ENCODE results near the gene SV2B.

Gene SV2B

GRCh38 chr15:91298101-91298500, 198.0 kb downstream of the SV2B start:
- H3K4me3 ChIP-seq (ENCODE audit: control insufficient read depth, low read depth, low read length), result no peak overlapping the region
- DNase-seq (ENCODE audit: low read depth), result no peak
- no peak for TF ChIP-seq CTCF (conservative IDR thresholded peaks at IDR 0.05; ENCODE audit: control insufficient read depth, insufficient read depth, low read depth, low read length)

- peak; percentile 72 for DNase-seq (ENCODE audit: low read depth)
- H3K4me3 ChIP-seq (ENCODE audit: control insufficient read depth, low read depth, low read length), result no peak overlapping the region
- TF ChIP-seq CTCF (conservative IDR thresholded peaks at IDR 0.05; ENCODE audit: control insufficient read depth, insufficient read depth, low read depth, low read length), result peak; percentile 79
These were observed 202.8 kb downstream of the SV2B start for GRCh38 chr15:91302588-91303439.

- DNase-seq (ENCODE audit: low read depth), result no peak
- H3K4me3 ChIP-seq (ENCODE audit: control insufficient read depth, low read depth, low read length), result no peak overlapping the region
- TF ChIP-seq CTCF (conservative IDR thresholded peaks at IDR 0.05; ENCODE audit: control insufficient read depth, insufficient read depth, low read depth, low read length), result no peak
These were observed 204.2 kb downstream of the SV2B start for GRCh38 chr15:91304210-91304609.

- DNase-seq (ENCODE audit: low read depth), result peak; percentile 1
- H3K4me3 ChIP-seq (ENCODE audit: control insufficient read depth, low read depth, low read length), result no peak overlapping the region
- TF ChIP-seq CTCF (conservative IDR thresholded peaks at IDR 0.05; ENCODE audit: control insufficient read depth, insufficient read depth, low read depth, low read length), result no peak
These were observed 204.7 kb downstream of the SV2B start for GRCh38 chr15:91304786-91305185.

- TF ChIP-seq CTCF (conservative IDR thresholded peaks at IDR 0.05; ENCODE audit: control insufficient read depth, insufficient read depth, low read depth, low read length), result no peak
- DNase-seq (ENCODE audit: low read depth), result no peak
- H3K4me3 ChIP-seq (ENCODE audit: control insufficient read depth, low read depth, low read length), result no peak overlapping the region
These were observed 206.1 kb downstream of the SV2B start for GRCh38 chr15:91306144-91306543.

GRCh38 chr15:91307601-91308000, 207.5 kb downstream of the SV2B start:
- TF ChIP-seq CTCF (conservative IDR thresholded peaks at IDR 0.05; ENCODE audit: control insufficient read depth, insufficient read depth, low read depth, low read length), result no peak
- DNase-seq (ENCODE audit: low read depth), result no peak
- no peak overlapping the region for H3K4me3 ChIP-seq (ENCODE audit: control insufficient read depth, low read depth, low read length)

All from fibroblast of mammary gland (primary cell).